KMS-11 (cell line): ENCODE results near the gene DBNDD2.

Source experiments
- H2AFZ ChIP-seq: fragments of 200-600 bp; sonication (generic); 2 replicates; pipeline ENCODE4 v1.6.1; 2016; ENCODE audit warnings: antibody characterized with exemption, mixed run types, low read depth
- H3K27ac ChIP-seq: fragments of 200-600 bp; sonication (generic); 2 replicates; pipeline ENCODE4 v1.6.1; 2016; ENCODE audit warnings: mild to moderate bottlenecking, mixed run types
- H3K27me3 ChIP-seq: fragments of 200-600 bp; sonication (generic); 2 replicates; pipeline ENCODE4 v1.6.1; 2017; ENCODE audit warnings: mild to moderate bottlenecking, low read depth, mixed run types, moderate library complexity; ENCODE audit not compliant: insufficient read depth
- H3K36me3 ChIP-seq: fragments of 200-600 bp; sonication (generic); 2 replicates; pipeline ENCODE4 v1.6.1; 2017; ENCODE audit warnings: mild to moderate bottlenecking, mixed run types; ENCODE audit not compliant: insufficient read depth
- H3K4me1 ChIP-seq: fragments of 200-600 bp; sonication (generic); 2 replicates; pipeline ENCODE4 v1.6.1; 2016; ENCODE audit warnings: mild to moderate bottlenecking, low read depth, mixed run types; ENCODE audit not compliant: poor library complexity, severe bottlenecking
- H3K4me2 ChIP-seq: fragments of 200-600 bp; sonication (generic); 2 replicates; pipeline ENCODE4 v1.7.0; 2016; ENCODE audit warnings: mild to moderate bottlenecking, mixed run types
- H3K4me3 ChIP-seq: fragments of 200-600 bp; sonication (generic); IDR thresholded peaks from 2 replicates; pipeline ENCODE4 v1.6.1; 2017; ENCODE audit warnings: low read depth, low read length, mixed read lengths; ENCODE audit not compliant: insufficient read depth
- H3K79me2 ChIP-seq: fragments of 200-600 bp; sonication (generic); 2 replicates; pipeline ENCODE4 v1.6.1; 2016; ENCODE audit warnings: low read depth, mixed run types; ENCODE audit not compliant: insufficient read depth
- H3K9ac ChIP-seq: fragments of 200-600 bp; sonication (generic); 2 replicates; pipeline ENCODE4 v1.6.1; 2016; ENCODE audit warnings: mild to moderate bottlenecking, mixed run types
- H4K20me1 ChIP-seq: fragments of 200-600 bp; sonication (generic); 2 replicates; pipeline ENCODE4 v1.6.1; 2016; ENCODE audit warnings: mild to moderate bottlenecking, mixed run types; ENCODE audit not compliant: insufficient read depth
- TF ChIP-seq, protein P1 (sequence below): fragments of 200-600 bp; sonication (generic); conservative IDR thresholded peaks from 2 replicates; pipeline ENCODE4 v1.6.1; 2017; ENCODE audit warnings: low read depth, mild to moderate bottlenecking, antibody characterized with exemption, low read length, moderate library complexity, mixed read lengths

The DBNDD2 gene

DNA sequence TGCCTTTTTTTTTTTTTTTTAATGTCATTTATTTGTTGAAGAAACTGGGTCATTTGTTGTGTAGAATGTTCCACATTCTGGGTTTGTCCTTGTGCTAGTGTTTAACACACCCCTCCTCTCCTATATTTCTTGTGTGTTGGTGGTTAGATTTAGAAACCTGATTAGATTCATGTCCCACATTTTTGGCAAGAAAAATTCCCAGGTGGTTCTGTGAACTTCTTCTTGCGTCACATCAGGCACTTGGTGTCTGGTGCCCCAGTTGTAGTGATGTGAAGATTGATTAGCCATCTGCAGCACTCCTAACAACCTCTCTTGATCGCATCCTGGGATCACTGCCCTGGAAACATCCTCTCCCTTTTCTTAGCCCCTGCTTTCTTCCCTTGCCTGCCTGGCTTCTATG, 15.6 kb downstream of the DBNDD2 start:
- Histone ChIP-seq H3K4me1 (no peaks in the 10 kb centered on the region), H3K79me2 (no peaks in the 10 kb centered on the region), H3K27me3 (no peaks in the 10 kb centered on the region), H3K4me2 (no peak overlapping the region), H3K27ac (no peak overlapping the region), H3K36me3 (peaks cover 7% of the 10 kb centered on the region; the same call in 1 of the 2 replicates), H3K4me3 (no peak overlapping the region), H2AFZ (no peak overlapping the region), H3K9ac (no peak overlapping the region), H4K20me1 (no peaks in the 10 kb centered on the region)
- TF ChIP-seq, protein P1, sequence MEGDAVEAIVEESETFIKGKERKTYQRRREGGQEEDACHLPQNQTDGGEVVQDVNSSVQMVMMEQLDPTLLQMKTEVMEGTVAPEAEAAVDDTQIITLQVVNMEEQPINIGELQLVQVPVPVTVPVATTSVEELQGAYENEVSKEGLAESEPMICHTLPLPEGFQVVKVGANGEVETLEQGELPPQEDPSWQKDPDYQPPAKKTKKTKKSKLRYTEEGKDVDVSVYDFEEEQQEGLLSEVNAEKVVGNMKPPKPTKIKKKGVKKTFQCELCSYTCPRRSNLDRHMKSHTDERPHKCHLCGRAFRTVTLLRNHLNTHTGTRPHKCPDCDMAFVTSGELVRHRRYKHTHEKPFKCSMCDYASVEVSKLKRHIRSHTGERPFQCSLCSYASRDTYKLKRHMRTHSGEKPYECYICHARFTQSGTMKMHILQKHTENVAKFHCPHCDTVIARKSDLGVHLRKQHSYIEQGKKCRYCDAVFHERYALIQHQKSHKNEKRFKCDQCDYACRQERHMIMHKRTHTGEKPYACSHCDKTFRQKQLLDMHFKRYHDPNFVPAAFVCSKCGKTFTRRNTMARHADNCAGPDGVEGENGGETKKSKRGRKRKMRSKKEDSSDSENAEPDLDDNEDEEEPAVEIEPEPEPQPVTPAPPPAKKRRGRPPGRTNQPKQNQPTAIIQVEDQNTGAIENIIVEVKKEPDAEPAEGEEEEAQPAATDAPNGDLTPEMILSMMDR = no peak

DNA sequence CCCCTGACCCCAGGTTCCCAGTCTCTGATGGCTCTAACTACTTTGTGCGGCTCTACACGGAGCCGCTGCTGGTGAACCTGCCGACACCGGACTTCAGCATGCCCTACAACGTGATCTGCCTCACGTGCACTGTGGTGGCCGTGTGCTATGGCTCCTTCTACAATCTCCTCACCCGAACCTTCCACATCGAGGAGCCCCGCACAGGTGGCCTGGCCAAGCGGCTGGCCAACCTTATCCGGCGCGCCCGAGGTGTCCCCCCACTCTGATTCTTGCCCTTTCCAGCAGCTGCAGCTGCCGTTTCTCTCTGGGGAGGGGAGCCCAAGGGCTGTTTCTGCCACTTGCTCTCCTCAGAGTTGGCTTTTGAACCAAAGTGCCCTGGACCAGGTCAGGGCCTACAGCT, 17.5 kb downstream of the DBNDD2 start:
- no peak overlapping the region for H2AFZ ChIP-seq
- no peak overlapping the region for H3K4me2 ChIP-seq
- TF ChIP-seq, protein P1 = no peak
- H3K4me3 ChIP-seq = no peak overlapping the region
- H3K4me1 ChIP-seq = no peaks in the 10 kb centered on the region
- no peaks in the 10 kb centered on the region for H4K20me1 ChIP-seq
- H3K27me3 ChIP-seq = no peaks in the 10 kb centered on the region
- H3K79me2 ChIP-seq = no peaks in the 10 kb centered on the region
- peaks cover 3% of the 10 kb centered on the region; the same call in 1 of the 2 replicates for H3K36me3 ChIP-seq
- no peak overlapping the region for H3K9ac ChIP-seq
- H3K27ac ChIP-seq = no peak overlapping the region

DNA sequence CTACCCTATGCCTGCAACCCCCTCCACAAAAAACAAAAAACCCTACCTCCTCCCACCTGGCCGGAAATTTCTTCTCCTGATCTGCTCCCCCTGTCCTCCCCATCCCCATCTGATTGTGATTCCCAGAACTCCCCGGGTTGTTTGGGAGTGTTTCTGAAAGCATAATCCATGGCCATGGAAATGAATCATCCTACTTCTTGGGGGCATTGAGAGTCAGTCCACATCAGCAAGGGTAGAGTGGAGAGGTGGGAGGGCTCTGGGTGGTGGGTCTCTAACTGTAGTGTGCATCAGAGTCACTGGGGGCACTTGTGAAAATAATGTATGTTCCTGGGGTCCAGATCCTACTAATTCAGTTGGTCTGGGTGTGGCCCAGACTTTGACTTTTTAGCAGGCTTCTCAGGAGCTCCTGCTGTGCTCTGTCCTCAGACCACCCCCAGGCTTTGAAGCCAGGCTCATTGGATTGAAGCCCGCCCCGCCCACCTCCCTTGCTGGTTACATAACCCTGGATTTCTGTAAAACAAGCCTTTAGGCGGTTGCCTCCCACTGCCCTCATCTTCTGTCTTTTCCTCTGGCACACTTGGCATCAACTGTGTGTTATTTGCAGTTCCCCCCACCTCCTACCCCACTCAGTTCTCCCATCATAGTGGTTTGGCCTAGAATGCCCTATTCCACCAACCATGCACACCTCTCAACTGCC, 18.4 kb downstream of the DBNDD2 start:
- Histone ChIP-seq H2AFZ (no peak overlapping the region), H3K27me3 (no peaks in the 10 kb centered on the region), H3K36me3 (0 out of 2 replicates have a peak, but pooled peaks cover 2% of the 10 kb centered on the region), H3K4me1 (no peaks in the 10 kb centered on the region), H4K20me1 (no peaks in the 10 kb centered on the region), H3K79me2 (no peaks in the 10 kb centered on the region), H3K27ac (no peak overlapping the region), H3K4me2 (no peak overlapping the region), H3K9ac (no peak overlapping the region), H3K4me3 (no peak overlapping the region)
- TF ChIP-seq, protein P1 = no peak

DNA sequence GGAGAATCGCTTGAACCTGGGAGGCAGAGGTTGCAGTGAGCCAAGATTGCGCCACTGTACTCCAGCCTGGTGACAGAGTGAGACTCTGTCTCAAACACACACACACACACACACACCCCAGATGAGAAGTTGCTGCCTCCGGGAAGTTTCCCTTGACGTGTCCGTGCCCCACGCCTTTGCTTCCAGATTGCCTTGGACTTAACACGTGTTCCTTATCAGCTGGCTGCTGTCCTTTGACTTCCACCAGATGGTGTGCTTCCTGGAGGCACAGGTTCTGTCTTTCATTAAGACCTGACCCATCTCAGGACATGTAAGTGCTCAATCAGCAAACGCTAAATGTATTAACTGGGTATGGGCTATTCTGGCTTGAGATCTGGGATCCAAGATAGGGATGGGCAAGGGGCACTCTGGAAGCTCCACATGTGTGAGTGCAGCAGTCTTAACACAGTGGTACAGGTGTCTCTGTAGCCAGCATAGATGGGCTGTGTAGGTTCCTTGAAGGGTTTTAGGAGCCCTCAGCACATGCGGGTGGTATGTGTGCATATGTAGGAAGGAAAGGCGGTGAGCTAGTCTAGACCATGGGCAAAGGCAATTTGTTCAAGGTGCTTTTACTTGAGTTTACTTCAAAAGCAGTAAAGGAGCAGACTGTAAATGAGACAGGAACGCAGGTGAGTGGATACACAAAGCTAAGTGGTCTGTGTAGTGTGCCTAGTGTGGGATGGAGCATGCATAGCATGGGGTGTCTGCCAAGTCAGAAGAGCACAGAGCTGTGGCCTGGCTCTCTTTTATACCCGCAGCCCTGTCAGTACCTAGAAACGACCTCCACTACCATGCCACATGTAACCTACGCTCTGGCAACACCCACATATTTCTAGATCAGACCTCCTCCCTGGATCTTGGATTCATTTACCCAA, 19.4 kb downstream of the DBNDD2 start:
- H2AFZ ChIP-seq = no peak overlapping the region
- no peak overlapping the region for H3K4me2 ChIP-seq
- H3K79me2 ChIP-seq = no peaks in the 10 kb centered on the region
- H3K4me1 ChIP-seq = no peaks in the 10 kb centered on the region
- no peaks in the 10 kb centered on the region for H4K20me1 ChIP-seq
- no peak overlapping the region for H3K4me3 ChIP-seq
- TF ChIP-seq, protein P1 = no peak
- 0 out of 2 replicates have a peak, but pooled peaks cover 2% of the 10 kb centered on the region for H3K36me3 ChIP-seq
- H3K27ac ChIP-seq = no peak overlapping the region
- no peak overlapping the region for H3K9ac ChIP-seq
- H3K27me3 ChIP-seq = no peaks in the 10 kb centered on the region
